ENCODE results near the gene TMEM158.

Gene TMEM158

DNA sequence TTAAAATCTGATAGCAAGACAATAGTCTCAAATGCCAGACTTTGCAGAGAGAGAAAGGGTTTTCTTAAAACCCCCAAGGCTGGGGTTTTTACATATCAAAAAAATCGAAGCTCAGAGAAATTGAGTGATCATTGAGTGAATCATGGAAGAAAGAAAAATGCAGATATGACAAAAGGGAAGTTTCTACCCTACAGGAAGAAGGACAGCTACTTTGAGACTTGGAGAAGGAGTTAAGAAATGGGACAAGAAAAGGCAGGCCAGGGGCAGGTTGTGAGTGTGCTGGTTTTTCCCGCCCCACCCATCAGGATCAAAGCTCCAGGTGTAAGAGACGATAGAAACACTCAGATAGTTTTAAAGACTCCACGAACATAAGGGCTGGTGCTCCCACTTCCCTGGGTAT, 18.6 kb downstream of the TMEM158 start:
- H3K18ac ChIP-seq (ENCODE audit: low read length): no peak overlapping the region
- H3K14ac ChIP-seq (ENCODE audit: low read length): no peak overlapping the region
- no peak overlapping the region for H2AK5ac ChIP-seq (ENCODE audit: low read length)
- no peak overlapping the region for H2BK12ac ChIP-seq (ENCODE audit: low read length)
- no peaks in the 10 kb centered on the region for H3K9me3 ChIP-seq (ENCODE audit: insufficient read depth, low read depth, low read length)
- H3K4me2 ChIP-seq (ENCODE audit: low read length): no peak overlapping the region
- no peak overlapping the region for H4K8ac ChIP-seq (ENCODE audit: low read depth, low read length)
- H3K4me1 ChIP-seq (ENCODE audit: control insufficient read depth in 1 of 2, insufficient read depth in 2 of 2, low read length in 2 of 2): peaks cover 0 to 5% of the 10 kb centered on the region in 2 experiments
- H3K79me1 ChIP-seq (ENCODE audit: low read length): no peaks in the 10 kb centered on the region
- H2BK5ac ChIP-seq (ENCODE audit: low read depth, low read length, poor library complexity): no peak overlapping the region
- no peak overlapping the region for H4K91ac ChIP-seq (ENCODE audit: low read depth, low read length)
- no peak overlapping the region for H3K23ac ChIP-seq (ENCODE audit: low read length)
- H3K4ac ChIP-seq (ENCODE audit: low read depth, low read length): no peak overlapping the region
- no peaks in the 10 kb centered on the region for H3K27me3 ChIP-seq (ENCODE audit: insufficient read depth, low read length)
- no peak overlapping the region for H2BK120ac ChIP-seq (ENCODE audit: insufficient read depth, low read length, poor library complexity)
- no peaks in the 10 kb centered on the region for H3K79me2 ChIP-seq (ENCODE audit: control insufficient read depth, insufficient read depth, low read length, poor library complexity)
- H2AFZ ChIP-seq (ENCODE audit: insufficient read depth, low read length, poor library complexity): no peak overlapping the region
- H3K27ac ChIP-seq (ENCODE audit: low read depth, low read length): no peak overlapping the region
- no peak overlapping the region for H3K4me3 ChIP-seq (ENCODE audit: low read depth, low read length)
- DNase-seq: no peak
- no peaks in the 10 kb centered on the region for H3K36me3 ChIP-seq (ENCODE audit: control insufficient read depth in 1 of 2, insufficient read depth in 2 of 2, low read length in 2 of 2)
- WGBS (ENCODE audit: extremely low coverage, insufficient coverage, insufficient read length): no CpG with 5 or more reads among the region's 4 CpGs
- H3K9ac ChIP-seq (ENCODE audit: low read length): no peak overlapping the region
- no peak overlapping the region for H4K12ac ChIP-seq (ENCODE audit: low read depth, low read length)

DNA sequence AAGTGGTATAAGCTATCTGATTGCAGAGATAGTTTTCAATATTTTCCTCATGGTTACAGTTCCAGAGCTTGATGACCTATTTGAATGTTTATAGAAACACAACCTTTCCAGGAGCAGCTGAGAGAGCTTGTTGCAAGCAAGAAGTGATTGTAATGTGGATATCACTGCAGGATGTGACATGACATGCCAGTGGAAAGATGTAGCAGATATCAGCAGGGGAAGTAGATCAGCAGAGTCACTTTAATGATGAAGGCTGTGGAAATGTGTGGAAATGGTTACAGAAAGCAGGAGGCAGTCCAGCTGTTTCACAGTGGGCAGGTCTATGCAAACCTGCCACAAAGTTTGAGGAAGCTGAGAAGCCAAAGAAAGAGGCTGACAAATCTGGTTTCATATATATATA, 21.0 kb downstream of the TMEM158 start:
- Histone ChIP-seq H3K4ac (ENCODE audit: low read depth, low read length) (no peak overlapping the region), H3K79me2 (ENCODE audit: control insufficient read depth, insufficient read depth, low read length, poor library complexity) (no peaks in the 10 kb centered on the region), H3K9me3 (ENCODE audit: insufficient read depth, low read depth, low read length) (no peaks in the 10 kb centered on the region), H4K12ac (ENCODE audit: low read depth, low read length) (no peak overlapping the region), H2BK120ac (ENCODE audit: insufficient read depth, low read length, poor library complexity) (no peak overlapping the region), H3K79me1 (ENCODE audit: low read length) (no peaks in the 10 kb centered on the region), H3K4me1 (ENCODE audit: control insufficient read depth in 1 of 2, insufficient read depth in 2 of 2, low read length in 2 of 2) (peaks cover 0 to 3% of the 10 kb centered on the region in 2 experiments), H3K18ac (ENCODE audit: low read length) (no peak overlapping the region), H3K27ac (ENCODE audit: low read depth, low read length) (no peak overlapping the region), H4K91ac (ENCODE audit: low read depth, low read length) (no peak overlapping the region), H2BK5ac (ENCODE audit: low read depth, low read length, poor library complexity) (no peak overlapping the region), H3K4me2 (ENCODE audit: low read length) (no peak overlapping the region), H4K8ac (ENCODE audit: low read depth, low read length) (no peak overlapping the region), H3K14ac (ENCODE audit: low read length) (no peak overlapping the region), H3K27me3 (ENCODE audit: insufficient read depth, low read length) (no peaks in the 10 kb centered on the region), H3K4me3 (ENCODE audit: low read depth, low read length) (no peak overlapping the region), H2AFZ (ENCODE audit: insufficient read depth, low read length, poor library complexity) (no peak overlapping the region), H3K23ac (ENCODE audit: low read length) (no peak overlapping the region), H3K36me3 (ENCODE audit: control insufficient read depth in 1 of 2, insufficient read depth in 2 of 2, low read length in 2 of 2) (no peaks in the 10 kb centered on the region), H2AK5ac (ENCODE audit: low read length) (no peak overlapping the region), H3K9ac (ENCODE audit: low read length) (no peak overlapping the region), H2BK12ac (ENCODE audit: low read length) (no peak overlapping the region)
- DNase-seq: peak; percentile 41 to 93

DNA sequence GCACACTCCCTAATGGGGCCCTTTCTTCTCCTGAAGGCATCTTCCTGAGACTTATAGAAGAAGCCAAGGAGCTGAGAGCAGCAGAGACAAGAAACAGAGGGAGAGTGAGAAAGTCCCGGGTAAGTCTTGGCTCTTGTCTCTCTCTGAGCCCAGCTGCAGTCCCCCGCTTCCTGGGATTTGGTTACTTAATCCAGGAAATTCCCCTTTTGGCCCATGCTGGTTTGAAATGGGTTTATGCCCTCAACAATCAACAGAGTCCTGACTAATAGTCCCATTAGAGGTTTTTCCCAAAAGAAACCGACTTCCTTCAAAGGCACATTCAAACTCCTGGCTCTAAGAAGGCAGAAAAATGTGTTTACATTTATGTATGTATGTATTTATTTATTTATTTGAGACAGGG, 22.0 kb downstream of the TMEM158 start:
- H3K4me3 ChIP-seq (ENCODE audit: low read depth, low read length): no peak overlapping the region
- H2BK5ac ChIP-seq (ENCODE audit: low read depth, low read length, poor library complexity): no peak overlapping the region
- H2BK12ac ChIP-seq (ENCODE audit: low read length): no peak overlapping the region
- no CpG with 5 or more reads among the region's 3 CpGs for WGBS (ENCODE audit: extremely low coverage, insufficient coverage, insufficient read length)
- no peaks in the 10 kb centered on the region for H3K79me1 ChIP-seq (ENCODE audit: low read length)
- no peak overlapping the region for H3K4ac ChIP-seq (ENCODE audit: low read depth, low read length)
- H4K91ac ChIP-seq (ENCODE audit: low read depth, low read length): no peak overlapping the region
- H4K12ac ChIP-seq (ENCODE audit: low read depth, low read length): no peak overlapping the region
- no peak overlapping the region for H4K8ac ChIP-seq (ENCODE audit: low read depth, low read length)
- no peak overlapping the region for H3K9ac ChIP-seq (ENCODE audit: low read length)
- H3K27ac ChIP-seq (ENCODE audit: low read depth, low read length): no peak overlapping the region
- no peak overlapping the region for H3K18ac ChIP-seq (ENCODE audit: low read length)
- H3K36me3 ChIP-seq (ENCODE audit: control insufficient read depth in 1 of 2, insufficient read depth in 2 of 2, low read length in 2 of 2): no peaks in the 10 kb centered on the region
- H3K4me1 ChIP-seq (ENCODE audit: control insufficient read depth in 1 of 2, insufficient read depth in 2 of 2, low read length in 2 of 2): peaks cover 4 to 5% of the 10 kb centered on the region in 2 experiments
- no peak overlapping the region for H3K4me2 ChIP-seq (ENCODE audit: low read length)
- H3K9me3 ChIP-seq (ENCODE audit: insufficient read depth, low read depth, low read length): no peaks in the 10 kb centered on the region
- H3K27me3 ChIP-seq (ENCODE audit: insufficient read depth, low read length): no peaks in the 10 kb centered on the region
- no peak overlapping the region for H2AFZ ChIP-seq (ENCODE audit: insufficient read depth, low read length, poor library complexity)
- H2BK120ac ChIP-seq (ENCODE audit: insufficient read depth, low read length, poor library complexity): no peak overlapping the region
- no peak overlapping the region for H3K14ac ChIP-seq (ENCODE audit: low read length)
- no peak overlapping the region for H3K23ac ChIP-seq (ENCODE audit: low read length)
- H3K79me2 ChIP-seq (ENCODE audit: control insufficient read depth, insufficient read depth, low read length, poor library complexity): no peaks in the 10 kb centered on the region
- peak; percentile 74 to 91 for DNase-seq
- no peak overlapping the region for H2AK5ac ChIP-seq (ENCODE audit: low read length)

DNA sequence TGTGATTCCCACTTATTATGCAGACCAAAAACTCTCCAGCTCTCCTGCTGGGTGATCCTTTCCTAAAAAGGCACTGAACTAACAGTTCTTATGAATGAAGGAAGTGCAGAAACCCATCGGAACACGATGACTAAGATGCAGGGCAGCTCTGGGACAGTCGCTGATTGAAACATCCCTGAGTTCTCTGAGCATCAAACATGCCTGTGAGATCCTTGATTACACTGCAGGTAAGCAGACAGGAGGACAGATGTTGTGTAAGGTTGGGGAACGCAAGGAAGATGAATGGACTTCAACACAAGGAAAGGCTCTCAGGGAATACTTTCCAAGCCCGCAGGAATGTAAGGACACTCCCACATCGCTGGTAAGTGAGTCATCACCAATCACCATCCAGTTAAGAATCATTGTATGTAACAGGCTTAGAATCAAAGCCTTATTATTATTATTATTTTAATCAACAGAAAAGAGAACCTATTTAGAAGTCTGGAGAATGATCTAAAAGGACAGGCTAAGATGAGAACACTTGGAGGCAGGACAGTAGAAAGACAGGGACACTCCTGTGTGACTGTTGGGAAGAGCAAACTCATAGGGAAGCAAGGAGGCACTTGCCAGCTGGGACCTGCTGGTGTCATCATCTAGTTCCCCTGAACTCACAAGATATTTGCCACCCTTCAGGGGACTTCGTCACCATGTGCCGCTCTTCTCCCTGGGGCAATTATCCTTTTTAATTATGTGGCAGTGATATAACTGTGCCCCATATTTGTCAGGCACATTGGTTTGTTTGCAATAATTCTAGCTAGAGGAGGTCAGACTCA, 26.0 kb downstream of the TMEM158 start:
- H3K9ac ChIP-seq (ENCODE audit: low read length): no peak overlapping the region
- no peak overlapping the region for H2AK5ac ChIP-seq (ENCODE audit: low read length)
- no peak overlapping the region for H3K4me2 ChIP-seq (ENCODE audit: low read length)
- H3K79me1 ChIP-seq (ENCODE audit: low read length): no peaks in the 10 kb centered on the region
- no peak overlapping the region for H4K12ac ChIP-seq (ENCODE audit: low read depth, low read length)
- H3K27me3 ChIP-seq (ENCODE audit: insufficient read depth, low read length): no peaks in the 10 kb centered on the region
- no peaks in the 10 kb centered on the region for H3K36me3 ChIP-seq (ENCODE audit: control insufficient read depth in 1 of 2, insufficient read depth in 2 of 2, low read length in 2 of 2)
- no peak overlapping the region for H3K18ac ChIP-seq (ENCODE audit: low read length)
- no peak overlapping the region for H3K4me3 ChIP-seq (ENCODE audit: low read depth, low read length)
- no peak overlapping the region for H4K8ac ChIP-seq (ENCODE audit: low read depth, low read length)
- no peak overlapping the region for H2BK12ac ChIP-seq (ENCODE audit: low read length)
- WGBS (ENCODE audit: extremely low coverage, insufficient coverage, insufficient read length): no CpG with 5 or more reads among the region's 8 CpGs
- DNase-seq: peak; percentile 94 to 97
- H3K9me3 ChIP-seq (ENCODE audit: insufficient read depth, low read depth, low read length): no peaks in the 10 kb centered on the region
- H2AFZ ChIP-seq (ENCODE audit: insufficient read depth, low read length, poor library complexity): no peak overlapping the region
- no peak overlapping the region for H3K14ac ChIP-seq (ENCODE audit: low read length)
- H2BK5ac ChIP-seq (ENCODE audit: low read depth, low read length, poor library complexity): no peak overlapping the region
- H3K79me2 ChIP-seq (ENCODE audit: control insufficient read depth, insufficient read depth, low read length, poor library complexity): no peaks in the 10 kb centered on the region
- H3K4ac ChIP-seq (ENCODE audit: low read depth, low read length): no peak overlapping the region
- H3K4me1 ChIP-seq (ENCODE audit: control insufficient read depth in 1 of 2, insufficient read depth in 2 of 2, low read length in 2 of 2): peaks cover 4 to 5% of the 10 kb centered on the region in 2 experiments
- peak overlapping the region; percentile 5 for H3K27ac ChIP-seq (ENCODE audit: low read depth, low read length)
- H3K23ac ChIP-seq (ENCODE audit: low read length): no peak overlapping the region
- H4K91ac ChIP-seq (ENCODE audit: low read depth, low read length): no peak overlapping the region
- no peak overlapping the region for H2BK120ac ChIP-seq (ENCODE audit: insufficient read depth, low read length, poor library complexity)

All from trophoblast cell (in vitro differentiated cells and primary cell).